GM12878 (cell line): ENCODE data around the gene KLK5. TPM values are rescaled to one million over a fixed set of nuclear protein-coding genes. Genes with fewer than 3 reads are reported as not detected.

Source experiments
- NFXL1 ChIP-seq: fragments of 450-650 bp; IDR thresholded peaks from 2 replicates; pipeline ENCODE4 v1.6.1; 2017; ENCODE audit warnings: antibody characterized with exemption, mild to moderate bottlenecking, borderline replicate concordance
- POLR2AphosphoS5 ChIP-seq: IDR thresholded peaks from 2 replicates; pipeline ENCODE4 v1.6.1; 2011; ENCODE audit warnings: mild to moderate bottlenecking, low read length, inconsistent platforms
- RELA ChIP-seq: fragments of 450-650 bp; IDR thresholded peaks from 2 replicates; pipeline ENCODE4 v1.8.0; 2014; ENCODE audit warnings: borderline replicate concordance; ENCODE audit not compliant: partially characterized antibody
- SREBF1 ChIP-seq: IDR thresholded peaks from 2 replicates; pipeline ENCODE4 v1.6.1; 2012; ENCODE audit warnings: mild to moderate bottlenecking, low read length
- SRF ChIP-seq, 2 experiments: IDR thresholded peaks; 2 replicates each; pipeline ENCODE4 v1.6.1; 2011; ENCODE audit warnings: low read depth in 2 of 2, low read length in 2 of 2, mild to moderate bottlenecking in 1 of 2, moderate library complexity in 1 of 2
- polyA plus RNA-seq, 11 experiments: library from polyadenylated mRNA; depleted of rRNA in 4 of 11; unstranded in 6 of 11; stranded (reverse) in 5 of 11; fragments of >200 nt; fragmentation: Nextera tagmentation in 4 of 11; fragmentation: Illumina TruSeq in 1 of 11; extraction: Ambion mirVana in 4 of 11; extraction: Trizol in 1 of 11; gene quantifications; 1 replicate in 1 of 11; 2 replicates in 10 of 11; pipeline versions ENCODE4 v1.2.1 to v1.2.3, GENCODE V29; 2011 to 2016; ENCODE audit warnings: inconsistent platforms in 2 of 11, missing spikeins in 2 of 11, low read depth in 1 of 11
- total RNA-seq, 4 experiments: library from RNA; depleted of rRNA in 3 of 4; stranded (reverse); fragments of >200 nt in 3 of 4; fragmentation: Illumina TruSeq in 1 of 4; extraction: Trizol in 1 of 4; gene quantifications; 2 replicates each; pipeline versions ENCODE4 v1.2.1 to v1.2.3, GENCODE V29; 2013 to 2021
- TF ChIP-seq, protein P1 (sequence below): fragments of 450-650 bp; IDR thresholded peaks from 2 replicates; pipeline ENCODE4 v1.6.1; 2016; ENCODE audit warnings: mild to moderate bottlenecking, moderate library complexity, borderline replicate concordance
- TF ChIP-seq, protein P2 (sequence below): fragments of 450-650 bp; IDR thresholded peaks from 2 replicates; pipeline ENCODE4 v1.6.1; 2017; ENCODE audit warnings: mild to moderate bottlenecking, moderate library complexity
- TF ChIP-seq, protein P3 (sequence below): IDR thresholded peaks from 2 replicates; pipeline ENCODE4 v1.6.1; 2012; ENCODE audit warnings: mild to moderate bottlenecking, low read depth, low read length

The KLK5 gene
- total and polyA plus RNA-seq, 10 of the 15 experiments (the other 5 are each of a cell fraction or from before 2014, with no cell fraction given), result 0.16 TPM; not detected in 9

DNA sequence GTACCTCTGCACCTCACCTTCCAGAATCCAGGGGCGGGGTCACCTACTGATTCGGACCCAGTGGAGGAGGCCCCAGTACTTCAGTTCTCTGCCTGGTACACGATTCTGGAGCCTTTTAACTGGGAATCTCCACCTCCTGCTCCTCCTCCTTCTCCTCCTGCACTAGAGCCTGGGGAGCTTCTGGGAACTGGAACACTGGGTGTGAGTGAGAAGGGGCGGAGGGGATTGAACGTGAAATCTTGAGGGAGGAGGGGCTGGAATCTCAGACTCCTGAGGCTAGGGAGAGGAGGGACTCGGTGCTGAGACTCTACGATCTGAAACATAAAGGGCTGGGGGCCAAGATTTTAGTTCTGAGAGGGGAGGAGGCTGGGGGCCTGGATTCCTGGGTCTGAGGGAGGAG lies 48.7 kb upstream of the KLK5 start, which contains the start of gene KLK8 (continued):
- TF ChIP-seq, protein P1, sequence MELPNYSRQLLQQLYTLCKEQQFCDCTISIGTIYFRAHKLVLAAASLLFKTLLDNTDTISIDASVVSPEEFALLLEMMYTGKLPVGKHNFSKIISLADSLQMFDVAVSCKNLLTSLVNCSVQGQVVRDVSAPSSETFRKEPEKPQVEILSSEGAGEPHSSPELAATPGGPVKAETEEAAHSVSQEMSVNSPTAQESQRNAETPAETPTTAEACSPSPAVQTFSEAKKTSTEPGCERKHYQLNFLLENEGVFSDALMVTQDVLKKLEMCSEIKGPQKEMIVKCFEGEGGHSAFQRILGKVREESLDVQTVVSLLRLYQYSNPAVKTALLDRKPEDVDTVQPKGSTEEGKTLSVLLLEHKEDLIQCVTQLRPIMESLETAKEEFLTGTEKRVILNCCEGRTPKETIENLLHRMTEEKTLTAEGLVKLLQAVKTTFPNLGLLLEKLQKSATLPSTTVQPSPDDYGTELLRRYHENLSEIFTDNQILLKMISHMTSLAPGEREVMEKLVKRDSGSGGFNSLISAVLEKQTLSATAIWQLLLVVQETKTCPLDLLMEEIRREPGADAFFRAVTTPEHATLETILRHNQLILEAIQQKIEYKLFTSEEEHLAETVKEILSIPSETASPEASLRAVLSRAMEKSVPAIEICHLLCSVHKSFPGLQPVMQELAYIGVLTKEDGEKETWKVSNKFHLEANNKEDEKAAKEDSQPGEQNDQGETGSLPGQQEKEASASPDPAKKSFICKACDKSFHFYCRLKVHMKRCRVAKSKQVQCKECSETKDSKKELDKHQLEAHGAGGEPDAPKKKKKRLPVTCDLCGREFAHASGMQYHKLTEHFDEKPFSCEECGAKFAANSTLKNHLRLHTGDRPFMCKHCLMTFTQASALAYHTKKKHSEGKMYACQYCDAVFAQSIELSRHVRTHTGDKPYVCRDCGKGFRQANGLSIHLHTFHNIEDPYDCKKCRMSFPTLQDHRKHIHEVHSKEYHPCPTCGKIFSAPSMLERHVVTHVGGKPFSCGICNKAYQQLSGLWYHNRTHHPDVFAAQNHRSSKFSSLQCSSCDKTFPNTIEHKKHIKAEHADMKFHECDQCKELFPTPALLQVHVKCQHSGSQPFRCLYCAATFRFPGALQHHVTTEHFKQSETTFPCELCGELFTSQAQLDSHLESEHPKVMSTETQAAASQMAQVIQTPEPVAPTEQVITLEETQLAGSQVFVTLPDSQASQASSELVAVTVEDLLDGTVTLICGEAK, result no peak
- TF ChIP-seq SREBF1, result no peak
- TF ChIP-seq, protein P2, sequence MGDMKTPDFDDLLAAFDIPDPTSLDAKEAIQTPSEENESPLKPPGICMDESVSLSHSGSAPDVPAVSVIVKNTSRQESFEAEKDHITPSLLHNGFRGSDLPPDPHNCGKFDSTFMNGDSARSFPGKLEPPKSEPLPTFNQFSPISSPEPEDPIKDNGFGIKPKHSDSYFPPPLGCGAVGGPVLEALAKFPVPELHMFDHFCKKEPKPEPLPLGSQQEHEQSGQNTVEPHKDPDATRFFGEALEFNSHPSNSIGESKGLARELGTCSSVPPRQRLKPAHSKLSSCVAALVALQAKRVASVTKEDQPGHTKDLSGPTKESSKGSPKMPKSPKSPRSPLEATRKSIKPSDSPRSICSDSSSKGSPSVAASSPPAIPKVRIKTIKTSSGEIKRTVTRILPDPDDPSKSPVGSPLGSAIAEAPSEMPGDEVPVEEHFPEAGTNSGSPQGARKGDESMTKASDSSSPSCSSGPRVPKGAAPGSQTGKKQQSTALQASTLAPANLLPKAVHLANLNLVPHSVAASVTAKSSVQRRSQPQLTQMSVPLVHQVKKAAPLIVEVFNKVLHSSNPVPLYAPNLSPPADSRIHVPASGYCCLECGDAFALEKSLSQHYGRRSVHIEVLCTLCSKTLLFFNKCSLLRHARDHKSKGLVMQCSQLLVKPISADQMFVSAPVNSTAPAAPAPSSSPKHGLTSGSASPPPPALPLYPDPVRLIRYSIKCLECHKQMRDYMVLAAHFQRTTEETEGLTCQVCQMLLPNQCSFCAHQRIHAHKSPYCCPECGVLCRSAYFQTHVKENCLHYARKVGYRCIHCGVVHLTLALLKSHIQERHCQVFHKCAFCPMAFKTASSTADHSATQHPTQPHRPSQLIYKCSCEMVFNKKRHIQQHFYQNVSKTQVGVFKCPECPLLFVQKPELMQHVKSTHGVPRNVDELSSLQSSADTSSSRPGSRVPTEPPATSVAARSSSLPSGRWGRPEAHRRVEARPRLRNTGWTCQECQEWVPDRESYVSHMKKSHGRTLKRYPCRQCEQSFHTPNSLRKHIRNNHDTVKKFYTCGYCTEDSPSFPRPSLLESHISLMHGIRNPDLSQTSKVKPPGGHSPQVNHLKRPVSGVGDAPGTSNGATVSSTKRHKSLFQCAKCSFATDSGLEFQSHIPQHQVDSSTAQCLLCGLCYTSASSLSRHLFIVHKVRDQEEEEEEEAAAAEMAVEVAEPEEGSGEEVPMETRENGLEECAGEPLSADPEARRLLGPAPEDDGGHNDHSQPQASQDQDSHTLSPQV, result no peak
- no peak for TF ChIP-seq SRF (IDR thresholded peaks at IDR 0.05; ENCODE audit: low read depth in 2 of 2, low read length in 2 of 2)
- no peak for TF ChIP-seq RELA
- no peak for TF ChIP-seq POLR2AphosphoS5
- no peak for TF ChIP-seq NFXL1
- TF ChIP-seq, protein P3, sequence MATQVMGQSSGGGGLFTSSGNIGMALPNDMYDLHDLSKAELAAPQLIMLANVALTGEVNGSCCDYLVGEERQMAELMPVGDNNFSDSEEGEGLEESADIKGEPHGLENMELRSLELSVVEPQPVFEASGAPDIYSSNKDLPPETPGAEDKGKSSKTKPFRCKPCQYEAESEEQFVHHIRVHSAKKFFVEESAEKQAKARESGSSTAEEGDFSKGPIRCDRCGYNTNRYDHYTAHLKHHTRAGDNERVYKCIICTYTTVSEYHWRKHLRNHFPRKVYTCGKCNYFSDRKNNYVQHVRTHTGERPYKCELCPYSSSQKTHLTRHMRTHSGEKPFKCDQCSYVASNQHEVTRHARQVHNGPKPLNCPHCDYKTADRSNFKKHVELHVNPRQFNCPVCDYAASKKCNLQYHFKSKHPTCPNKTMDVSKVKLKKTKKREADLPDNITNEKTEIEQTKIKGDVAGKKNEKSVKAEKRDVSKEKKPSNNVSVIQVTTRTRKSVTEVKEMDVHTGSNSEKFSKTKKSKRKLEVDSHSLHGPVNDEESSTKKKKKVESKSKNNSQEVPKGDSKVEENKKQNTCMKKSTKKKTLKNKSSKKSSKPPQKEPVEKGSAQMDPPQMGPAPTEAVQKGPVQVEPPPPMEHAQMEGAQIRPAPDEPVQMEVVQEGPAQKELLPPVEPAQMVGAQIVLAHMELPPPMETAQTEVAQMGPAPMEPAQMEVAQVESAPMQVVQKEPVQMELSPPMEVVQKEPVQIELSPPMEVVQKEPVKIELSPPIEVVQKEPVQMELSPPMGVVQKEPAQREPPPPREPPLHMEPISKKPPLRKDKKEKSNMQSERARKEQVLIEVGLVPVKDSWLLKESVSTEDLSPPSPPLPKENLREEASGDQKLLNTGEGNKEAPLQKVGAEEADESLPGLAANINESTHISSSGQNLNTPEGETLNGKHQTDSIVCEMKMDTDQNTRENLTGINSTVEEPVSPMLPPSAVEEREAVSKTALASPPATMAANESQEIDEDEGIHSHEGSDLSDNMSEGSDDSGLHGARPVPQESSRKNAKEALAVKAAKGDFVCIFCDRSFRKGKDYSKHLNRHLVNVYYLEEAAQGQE, result no peak
